HG03558 (cell line): ENCODE data around the gene MANEA.
"Not testable (repeated sequence)": the region's sequence is repeated elsewhere in the genome, so short reads cannot be mapped to it uniquely, and the experiment has no call there.

ENCODE experiments used
- ATAC-seq: cut with Tn5 transposase; IDR thresholded peaks from one replicate; pipeline ENCODE4 v1.9.1; 2021; ENCODE audit warnings: moderate number of reproducible peaks; ENCODE audit not compliant: unreplicated experiment; ENCODE audit errors: extremely low read depth

MANEA gene

GRCh38 chr6:95584226-95584625 is 6.9 kb downstream of the MANEA start:
- ATAC-seq, result not testable (repeated sequence)

- ATAC-seq, result no peak
These were observed 10.7 kb downstream of the MANEA start for GRCh38 chr6:95587989-95588388.

GRCh38 chr6:95589067-95589466 is 11.7 kb downstream of the MANEA start:
- ATAC-seq, result no peak

GRCh38 chr6:95589826-95590570 is 12.7 kb downstream of the MANEA start:
- no peak for ATAC-seq

GRCh38 chr6:95593025-95593424 is 15.7 kb downstream of the MANEA start:
- ATAC-seq, result no peak

GRCh38 chr6:95596021-95596420 is 18.7 kb downstream of the MANEA start:
- ATAC-seq, result no peak

- no peak for ATAC-seq
These were observed 22.4 kb downstream of the MANEA start for GRCh38 chr6:95599706-95600105.

- ATAC-seq, result no peak
These were observed 23.8 kb downstream of the MANEA start for GRCh38 chr6:95601133-95601532.

GRCh38 chr6:95614094-95614493 is 36.8 kb downstream of the MANEA start:
- no peak for ATAC-seq

GRCh38 chr6:95629551-95629950 is 52.2 kb downstream of the MANEA start:
- no peak for ATAC-seq

- no peak for ATAC-seq
These were observed 59.5 kb downstream of the MANEA start for GRCh38 chr6:95636552-95637431.

GRCh38 chr6:95648636-95649035 is 71.3 kb downstream of the MANEA start:
- ATAC-seq, result no peak

- no peak for ATAC-seq
These were observed 72.1 kb downstream of the MANEA start for GRCh38 chr6:95649451-95649850.

GRCh38 chr6:95654176-95654575 is 76.8 kb downstream of the MANEA start:
- no peak for ATAC-seq

- ATAC-seq, result no peak
These were observed 81.6 kb downstream of the MANEA start for GRCh38 chr6:95658886-95659285.
